GM11168 (cell line): ENCODE data around the gene CHRNA9.
"Not testable (repeated sequence)": the region's sequence is repeated elsewhere in the genome, so short reads cannot be mapped to it uniquely, and the experiment has no call there.

Source experiments
- in situ Hi-C: fragments of 300-500 bp; cut with MboI; formaldehyde crosslinking; loops from one replicate; pipeline ENCODE4 v1.12.0; 2022; ENCODE audit warnings: low sequenced_read_pairs; ENCODE audit not compliant: unreplicated experiment

The CHRNA9 gene

GRCh38 chr4:40377512-40378365 is 42.6 kb downstream of the CHRNA9 start:
- in situ Hi-C loops: no loop called here

GRCh38 chr4:40378619-40379018 is 43.5 kb downstream of the CHRNA9 start:
- in situ Hi-C loops: no loop called here

DNA sequence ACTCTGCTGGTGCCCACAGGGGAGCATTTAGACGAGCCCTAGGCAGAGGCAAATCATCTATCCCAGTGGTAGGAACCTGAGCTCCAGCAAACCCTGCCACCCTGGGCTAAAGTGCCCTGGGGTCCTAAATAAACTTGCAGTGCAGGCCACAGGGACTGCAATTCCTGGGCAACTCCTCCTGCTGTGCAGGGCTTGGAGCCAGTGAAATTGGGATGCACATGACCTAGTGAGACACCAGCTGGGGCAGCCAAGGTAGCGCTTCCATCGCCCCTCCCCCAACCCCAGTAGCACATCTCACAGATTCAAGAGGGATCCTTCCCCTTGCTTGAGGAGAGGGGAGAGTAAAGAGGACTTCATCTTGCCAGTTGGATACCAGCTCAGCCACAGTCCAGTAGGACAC is 44.1 kb downstream of the CHRNA9 start:
- in situ Hi-C loops: no loop called here

- in situ Hi-C loops: no loop called here
Measured at GRCh38 chr4:40380647-40381046, 45.5 kb downstream of the CHRNA9 start.

GRCh38 chr4:40388239-40388638 is 53.1 kb downstream of the CHRNA9 start:
- in situ Hi-C loops: no loop called here

- in situ Hi-C loops: no loop called here
Measured at GRCh38 chr4:40389986-40390385, 54.9 kb downstream of the CHRNA9 start.

DNA sequence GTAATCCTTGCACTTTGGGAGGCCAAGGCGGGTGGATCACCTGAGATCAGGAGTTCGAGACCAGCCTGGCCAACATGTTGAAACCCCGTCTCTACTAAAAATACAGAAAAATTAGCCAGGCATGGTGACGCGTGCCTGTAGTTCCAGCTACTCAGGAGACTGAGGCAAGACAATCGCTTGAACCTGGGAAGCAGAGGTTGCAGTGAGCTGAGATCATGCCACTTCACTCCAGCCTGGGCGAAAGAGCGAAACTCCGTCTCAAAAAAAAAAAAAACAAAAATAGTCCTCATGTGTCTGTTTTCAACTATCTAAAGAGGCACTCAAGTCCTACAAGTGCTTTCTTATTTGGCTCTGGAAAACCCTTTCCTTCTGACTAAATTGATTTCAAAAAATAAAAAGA is 57.1 kb downstream of the CHRNA9 start:
- in situ Hi-C loops: not testable (repeated sequence)

DNA sequence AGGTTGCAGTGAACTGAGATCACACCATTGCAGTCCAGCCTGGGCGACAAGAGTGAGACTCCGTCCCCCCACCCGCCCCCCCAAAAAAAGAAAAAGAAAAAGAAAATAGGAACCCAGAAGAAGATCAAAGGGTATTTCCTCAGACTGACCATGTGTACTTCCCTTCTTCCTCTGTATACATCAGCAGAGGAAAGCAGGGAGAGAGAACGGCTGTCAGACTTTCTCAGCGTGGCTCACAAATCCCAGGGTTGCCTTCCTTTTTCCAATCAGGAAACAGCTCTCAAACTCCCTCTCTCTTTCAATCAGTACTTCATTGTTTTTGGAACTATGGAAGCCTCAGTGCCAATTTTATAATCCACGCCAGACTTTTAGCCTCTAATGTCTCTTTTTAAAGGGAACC is 59.1 kb downstream of the CHRNA9 start:
- in situ Hi-C loops: no loop called here

GRCh38 chr4:40395166-40395900 is 60.2 kb downstream of the CHRNA9 start:
- in situ Hi-C loops: no loop called here

- in situ Hi-C loops: no loop called here
Measured at GRCh38 chr4:40395908-40396793, 61.0 kb downstream of the CHRNA9 start.

DNA sequence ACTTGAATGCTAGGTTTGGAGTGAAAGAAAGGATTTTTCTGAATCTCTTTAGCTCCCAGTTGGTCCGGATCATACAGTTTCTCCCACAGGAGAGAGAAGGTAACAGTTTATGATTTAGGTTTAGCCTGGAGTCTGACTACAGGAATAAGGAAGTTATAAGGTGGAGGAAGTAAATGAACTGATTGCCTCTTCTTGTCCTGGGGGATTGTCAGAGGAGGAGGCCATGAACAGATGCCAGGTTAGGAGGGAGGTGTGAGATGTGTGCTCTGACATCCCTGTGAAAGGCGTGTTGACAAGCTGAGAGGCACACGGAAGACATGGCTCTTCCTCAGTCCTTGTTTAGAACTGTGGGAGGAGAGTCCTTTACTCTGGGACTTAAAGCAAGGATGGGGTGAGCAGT is 64.4 kb downstream of the CHRNA9 start:
- in situ Hi-C loops: no loop called here

- in situ Hi-C loops: no loop called here
Measured at GRCh38 chr4:40401096-40401495, 66.0 kb downstream of the CHRNA9 start.

DNA sequence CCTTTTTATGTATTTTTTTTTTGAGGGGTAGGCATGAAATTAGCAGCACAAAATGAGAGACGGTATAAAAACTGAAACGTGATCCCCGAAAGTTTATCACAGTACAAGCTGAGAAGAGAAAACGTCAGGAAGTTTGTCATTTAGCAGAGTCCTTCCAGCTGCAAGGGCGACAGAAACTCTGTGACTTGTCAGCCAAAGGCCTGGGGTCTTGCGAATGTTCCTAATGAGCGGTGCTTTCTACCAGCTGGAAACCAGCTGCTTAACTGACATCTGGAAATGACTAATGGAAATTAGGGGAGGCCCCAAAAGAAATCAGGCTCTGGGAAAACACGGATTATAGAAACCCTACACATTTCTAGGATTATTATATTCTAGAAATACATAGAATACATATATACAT is 66.5 kb downstream of the CHRNA9 start:
- in situ Hi-C loops: no loop called here

GRCh38 chr4:40402556-40402955 is 67.4 kb downstream of the CHRNA9 start:
- in situ Hi-C loops: no loop called here

DNA sequence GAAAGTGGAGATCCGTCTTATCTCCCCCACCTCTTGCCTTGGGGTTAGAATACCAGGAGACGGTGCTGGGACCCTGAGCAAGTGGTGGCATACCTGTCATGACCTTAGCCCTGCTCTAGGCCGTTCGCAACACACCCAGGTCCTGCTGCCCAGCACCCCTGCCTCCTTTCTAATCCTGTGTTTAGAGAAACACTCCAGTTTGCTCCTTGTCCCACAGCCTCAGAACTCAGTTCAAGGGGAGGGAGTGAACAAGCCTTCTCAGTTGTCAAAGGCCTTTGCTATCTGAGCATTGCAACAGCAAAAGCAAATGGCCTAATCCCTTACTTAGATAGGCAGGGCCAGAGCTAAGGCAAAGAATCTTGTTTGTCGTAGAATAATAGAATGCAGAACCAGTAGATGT is 67.9 kb downstream of the CHRNA9 start:
- in situ Hi-C loops: no loop called here
